ENCODE results near the gene MAD1L1.
"Not testable (repeated sequence)": the region's sequence is repeated elsewhere in the genome, so short reads cannot be mapped to it uniquely, and the experiment has no call there.

The MAD1L1 gene

GRCh38 chr7:2232766-2233520 is at the start of gene MAD1L1:
MAD1L1 (minus strand) TSS chr7:2232945; CDS start chr7:2230133, 2,812 bp downstream.
- DNase-seq (ENCODE audit: low read depth in 3 of 3), result peak; percentile 78

GRCh38 chr7:2282185-2282751 is 49.5 kb upstream of the MAD1L1 start:
- DNase-seq (ENCODE audit: low read depth in 3 of 3), result no peak

GRCh38 chr7:2281541-2281940 is 48.8 kb upstream of the MAD1L1 start:
- DNase-seq (ENCODE audit: low read depth in 3 of 3), result no peak

- no peak for DNase-seq (ENCODE audit: low read depth in 3 of 3)
Measured at GRCh38 chr7:2280424-2280823, 47.7 kb upstream of the MAD1L1 start.

- DNase-seq (ENCODE audit: low read depth in 3 of 3), result no peak
Measured at GRCh38 chr7:2279896-2280295, 47.2 kb upstream of the MAD1L1 start.

GRCh38 chr7:2278026-2278425 is 45.3 kb upstream of the MAD1L1 start:
- DNase-seq (ENCODE audit: low read depth in 3 of 3), result no peak

- no peak for DNase-seq (ENCODE audit: low read depth in 3 of 3)
Measured at GRCh38 chr7:2276107-2276506, 43.4 kb upstream of the MAD1L1 start.

GRCh38 chr7:2275101-2275500 is 42.4 kb upstream of the MAD1L1 start:
- no peak for DNase-seq (ENCODE audit: low read depth in 3 of 3)

GRCh38 chr7:2274666-2275065 is 41.9 kb upstream of the MAD1L1 start:
- DNase-seq (ENCODE audit: low read depth in 3 of 3), result no peak

GRCh38 chr7:2273866-2274265 is 41.1 kb upstream of the MAD1L1 start:
- DNase-seq (ENCODE audit: low read depth in 3 of 3), result no peak

- DNase-seq (ENCODE audit: low read depth in 3 of 3), result no peak
Measured at GRCh38 chr7:2272031-2272430, 39.3 kb upstream of the MAD1L1 start.

GRCh38 chr7:2271273-2272026 is 38.7 kb upstream of the MAD1L1 start:
- no peak for DNase-seq (ENCODE audit: low read depth in 3 of 3)

GRCh38 chr7:2270495-2270894 is 37.8 kb upstream of the MAD1L1 start:
- no peak for DNase-seq (ENCODE audit: low read depth in 3 of 3)

- no peak for DNase-seq (ENCODE audit: low read depth in 3 of 3)
Measured at GRCh38 chr7:2269991-2270460, 37.3 kb upstream of the MAD1L1 start.

- not testable (repeated sequence) for DNase-seq (ENCODE audit: low read depth in 3 of 3)
Measured at GRCh38 chr7:2269089-2269990, 36.6 kb upstream of the MAD1L1 start.

- no peak for DNase-seq (ENCODE audit: low read depth in 3 of 3)
Measured at GRCh38 chr7:2266911-2267310, 34.2 kb upstream of the MAD1L1 start.

GRCh38 chr7:2264158-2264557 is 31.4 kb upstream of the MAD1L1 start:
- DNase-seq (ENCODE audit: low read depth in 3 of 3), result no peak

- no peak for DNase-seq (ENCODE audit: low read depth in 3 of 3)
Measured at GRCh38 chr7:2263176-2263575, 30.4 kb upstream of the MAD1L1 start.

- DNase-seq (ENCODE audit: low read depth in 3 of 3), result peak in 2 of 3 experiments; percentile 17 to 24
Measured at GRCh38 chr7:2261611-2262010, 28.9 kb upstream of the MAD1L1 start.

GRCh38 chr7:2260820-2261219 is 28.1 kb upstream of the MAD1L1 start:
- DNase-seq (ENCODE audit: low read depth in 3 of 3), result no peak

GRCh38 chr7:2259480-2259879 is 26.7 kb upstream of the MAD1L1 start:
- DNase-seq (ENCODE audit: low read depth in 3 of 3), result no peak
